Measurements from ENCODE around the gene RBPJ. TPM values are rescaled to one million over a fixed set of nuclear protein-coding genes. Genes with fewer than 3 reads are reported as not detected.
"Not testable (repeated sequence)": the region's sequence is repeated elsewhere in the genome, so short reads cannot be mapped to it uniquely, and the experiment has no call there.

RBPJ gene
- total RNA-seq, 1 experiment from 2014 or later, result 115 TPM

DNA sequence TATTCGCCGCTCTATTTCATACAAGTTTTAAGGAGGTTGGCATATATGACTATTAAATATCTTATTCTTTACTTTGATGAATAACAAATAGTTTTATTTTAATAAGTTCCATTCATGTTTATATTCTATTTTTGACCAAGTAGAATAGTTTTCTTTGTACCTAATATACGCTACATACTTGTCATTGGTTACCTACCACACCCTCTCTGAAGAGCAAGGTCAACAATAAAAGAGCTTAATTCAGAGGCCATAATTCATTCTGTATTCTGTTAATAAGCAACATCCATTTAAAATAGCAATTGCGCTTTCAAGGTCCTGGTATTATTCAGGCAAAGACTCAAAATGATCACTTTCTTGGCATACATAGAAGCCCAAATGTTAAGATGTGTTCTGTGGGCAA, 24.3 kb upstream of the RBPJ start:
- H3K27me3 ChIP-seq, result no peaks in the 10 kb centered on the region
- H3K9me3 ChIP-seq (replicated peaks), result no peaks in the 10 kb centered on the region
- H3K36me3 ChIP-seq, result no peaks in the 10 kb centered on the region
- no peak overlapping the region for H3K4me3 ChIP-seq
- H3K4me1 ChIP-seq, result peaks cover 31% of the 10 kb centered on the region
- DNase-seq, result no peak
- no peak overlapping the region for H3K27ac ChIP-seq

DNA sequence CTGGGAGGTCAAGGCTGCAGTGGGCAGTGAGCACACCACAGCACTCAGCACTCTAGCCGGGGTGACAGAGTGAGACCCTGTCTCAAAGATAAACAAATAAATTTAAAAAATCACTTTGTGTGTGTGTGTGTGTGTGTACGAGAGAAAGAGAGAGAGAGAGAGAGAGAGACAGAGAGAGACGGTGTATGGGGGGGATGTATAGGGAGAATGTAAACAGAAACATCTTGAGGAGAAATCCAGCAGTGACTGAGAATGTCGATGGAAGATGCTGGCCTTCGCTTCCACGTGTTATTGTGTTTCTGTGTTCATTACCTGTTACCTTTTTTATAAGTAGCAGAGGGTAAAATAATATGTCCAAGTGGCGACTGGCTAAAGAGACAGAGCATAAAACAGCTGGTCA, 23.6 kb upstream of the RBPJ start:
- Histone ChIP-seq H3K4me3 (no peak overlapping the region), H3K4me1 (peaks cover 31% of the 10 kb centered on the region), H3K9me3 (replicated peaks) (no peaks in the 10 kb centered on the region), H3K36me3 (no peaks in the 10 kb centered on the region), H3K27ac (peak overlapping the region; percentile 77), H3K27me3 (no peaks in the 10 kb centered on the region)
- peak in 1 of 2 experiments; percentile 34 for DNase-seq

DNA sequence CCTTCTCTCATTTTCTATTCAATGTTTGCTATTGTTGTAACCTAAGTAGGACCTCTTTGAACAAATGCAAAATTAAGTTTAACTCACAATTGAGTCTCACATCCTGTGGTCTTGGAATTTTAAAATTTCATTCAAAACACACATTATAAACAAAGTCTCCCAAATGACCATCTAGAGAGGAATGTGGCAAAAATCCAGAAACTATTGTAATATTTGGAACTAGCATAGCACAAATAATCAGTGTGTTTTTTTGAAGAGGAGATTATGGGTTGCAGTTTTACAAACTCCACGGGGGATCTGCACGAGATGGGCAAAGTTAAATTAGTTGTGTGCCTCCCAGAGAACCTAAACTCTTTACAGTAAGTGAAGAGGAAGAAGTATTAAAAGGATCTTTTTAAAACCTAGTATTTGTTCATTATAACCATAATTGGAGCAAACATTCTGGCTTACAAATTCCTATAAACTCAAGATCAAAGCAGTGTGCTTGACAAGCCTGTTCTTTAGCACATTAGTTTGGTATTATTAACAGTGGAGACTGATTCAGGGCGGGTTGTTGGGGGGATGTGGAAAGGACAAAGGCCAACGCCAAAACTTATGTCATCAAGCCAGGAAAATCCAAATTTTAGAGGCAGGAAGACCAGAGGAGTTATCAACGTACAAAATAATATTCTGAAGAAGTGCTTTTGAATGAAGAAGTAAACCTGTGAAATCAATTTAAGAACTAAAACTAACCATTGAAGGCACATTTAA, 22.4 kb upstream of the RBPJ start:
- Histone ChIP-seq H3K36me3 (no peaks in the 10 kb centered on the region), H3K27me3 (no peaks in the 10 kb centered on the region), H3K4me3 (peak overlapping the region; percentile 7), H3K27ac (peak overlapping the region; percentile 77), H3K4me1 (peaks cover 31% of the 10 kb centered on the region), H3K9me3 (replicated peaks) (no peaks in the 10 kb centered on the region)
- peak; percentile 55 to 87 for DNase-seq

DNA sequence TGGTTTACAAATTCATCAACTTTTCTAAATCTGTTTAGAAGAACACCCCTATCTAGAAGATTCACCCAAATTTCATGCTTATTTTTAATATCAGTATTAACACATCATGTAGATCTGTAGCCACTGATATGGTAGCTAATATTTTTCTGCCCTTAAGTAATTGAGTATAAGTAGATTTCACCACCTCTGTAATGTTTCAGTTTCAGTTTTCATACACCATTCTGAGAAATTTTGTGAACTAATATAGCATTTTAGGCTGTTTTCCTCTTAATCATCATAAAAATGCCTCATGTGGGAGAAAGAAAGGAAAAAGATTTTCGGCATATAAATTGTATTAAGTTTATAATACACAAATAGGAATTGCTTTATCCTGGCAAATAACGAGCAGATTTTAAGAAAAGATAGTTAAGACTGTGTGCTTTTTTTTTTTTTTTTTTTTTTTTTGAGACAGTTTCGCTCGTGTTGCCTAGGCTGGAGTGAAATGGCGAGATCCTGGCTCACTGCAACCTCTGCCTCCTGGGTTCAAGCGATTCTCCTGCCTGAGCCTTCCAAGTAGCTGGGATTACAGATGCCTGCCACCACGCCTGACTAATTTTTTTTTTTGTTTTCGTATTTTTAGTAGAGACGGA, 21.4 kb upstream of the RBPJ start:
- Histone ChIP-seq H3K4me3 (no peak overlapping the region), H3K27ac (peak overlapping the region; percentile 77; the same call in 1 of the 2 replicates), H3K9me3 (replicated peaks) (no peaks in the 10 kb centered on the region), H3K27me3 (no peaks in the 10 kb centered on the region), H3K36me3 (no peaks in the 10 kb centered on the region), H3K4me1 (peaks cover 31% of the 10 kb centered on the region)
- no peak for DNase-seq

DNA sequence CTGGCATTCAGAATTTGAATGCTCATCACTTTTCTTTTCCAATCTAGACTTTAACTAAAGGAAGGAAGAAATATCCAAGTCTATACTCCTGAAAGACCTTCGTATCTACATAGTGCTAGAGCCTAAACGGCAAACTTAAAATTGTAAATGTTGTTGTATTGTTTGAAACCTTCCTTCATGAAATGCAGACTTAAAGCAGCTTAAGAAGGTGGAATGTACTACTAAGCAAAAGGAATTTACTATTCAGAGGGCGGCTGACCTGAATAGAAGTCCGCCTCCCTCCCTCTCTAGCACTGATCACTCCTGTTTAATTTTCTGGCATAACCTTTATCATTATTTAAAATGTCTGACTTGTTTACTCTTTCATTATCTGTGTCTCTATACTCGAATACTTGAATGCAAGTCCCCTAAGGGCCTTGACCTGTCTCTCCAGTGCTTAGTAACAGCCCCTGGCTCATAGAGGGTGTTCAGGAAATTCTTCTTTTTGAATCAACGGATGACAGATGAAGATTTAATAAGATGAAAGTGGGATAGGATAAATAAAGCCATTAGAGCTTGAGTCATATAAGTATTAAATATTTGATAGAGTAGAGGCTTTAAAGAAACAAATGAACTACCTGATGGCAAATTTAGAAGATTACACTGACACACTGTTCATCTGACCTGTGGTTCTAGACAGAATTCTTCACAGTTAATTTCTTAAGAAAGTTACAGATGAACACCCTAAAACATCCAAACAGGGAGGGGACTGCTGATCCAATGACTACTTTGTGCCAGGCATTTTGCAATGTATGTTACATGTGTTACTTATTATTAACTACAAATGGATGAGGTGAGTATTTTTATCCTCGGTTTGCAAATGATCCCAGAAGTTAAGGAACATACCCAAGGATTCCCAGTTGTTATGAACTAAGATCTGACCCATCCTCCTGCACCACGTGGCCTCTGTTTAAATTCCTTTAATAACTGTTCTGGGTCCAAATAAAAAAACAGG, 20.2 kb upstream of the RBPJ start:
- Histone ChIP-seq H3K4me1 (peaks cover 31% of the 10 kb centered on the region), H3K27me3 (no peaks in the 10 kb centered on the region), H3K36me3 (no peaks in the 10 kb centered on the region), H3K4me3 (no peak overlapping the region), H3K9me3 (replicated peaks) (no peaks in the 10 kb centered on the region), H3K27ac (no peak overlapping the region)
- DNase-seq, result no peak

DNA sequence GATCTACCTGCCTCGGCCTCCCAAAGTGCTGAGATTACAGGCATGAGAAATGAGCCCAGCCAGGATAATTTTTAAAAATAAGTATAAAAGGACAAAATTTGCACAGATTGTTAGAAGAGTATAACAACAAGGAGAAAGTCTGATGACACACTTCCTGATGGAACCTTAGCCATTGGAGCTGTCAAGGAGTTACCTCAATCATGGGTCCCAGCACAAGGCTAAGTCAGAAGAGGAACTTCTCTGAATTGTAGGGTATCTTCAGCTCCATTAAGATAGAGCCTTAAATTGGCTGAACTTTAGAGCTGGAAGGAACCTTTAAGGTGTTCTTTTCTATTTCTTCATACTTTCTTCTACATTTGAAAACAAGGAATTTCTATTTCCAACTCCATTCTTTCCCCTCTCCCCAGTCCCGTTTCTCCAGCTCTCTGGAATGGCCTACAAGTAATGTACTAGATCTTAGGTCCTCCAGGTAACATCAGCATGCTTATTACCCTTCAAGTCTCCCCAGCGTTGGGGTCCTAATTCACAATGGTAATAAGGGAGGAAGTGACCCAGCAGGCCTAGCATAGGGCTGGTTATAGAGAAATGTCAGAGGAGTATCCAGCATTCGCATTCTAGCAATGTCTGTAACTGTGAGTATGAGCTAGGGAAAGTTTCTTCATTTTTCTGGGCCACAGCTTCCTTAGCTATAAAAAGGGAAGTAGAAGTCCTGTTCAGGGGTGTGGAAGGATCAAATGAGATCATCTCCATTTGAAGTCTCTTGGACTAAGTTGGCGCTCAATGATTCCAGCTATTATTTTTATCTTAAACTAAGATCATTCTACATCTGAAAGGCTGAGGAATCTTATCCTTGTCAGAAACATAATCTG, 18.5 kb upstream of the RBPJ start:
- H3K27ac ChIP-seq, result no peak overlapping the region

DNA sequence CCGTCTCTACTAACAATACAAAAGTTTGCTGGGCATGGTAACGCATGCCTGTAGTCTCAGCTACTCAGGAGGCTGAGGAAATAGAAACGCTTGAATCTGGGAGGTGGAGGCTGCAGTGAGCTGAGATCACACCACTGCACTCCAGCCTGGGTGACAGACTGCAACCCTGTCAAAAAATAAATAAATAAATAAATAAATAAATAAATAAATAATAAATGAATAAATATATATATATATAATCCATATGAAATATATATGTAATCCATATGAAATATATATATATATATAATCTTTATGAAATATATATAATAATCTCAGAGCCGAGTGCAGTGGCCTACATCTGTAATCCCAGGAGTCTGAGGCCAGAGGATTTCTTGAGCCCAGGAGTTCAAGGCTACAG, 17.8 kb upstream of the RBPJ start:
- H3K4me3 ChIP-seq, result no peak overlapping the region
- no peak for DNase-seq

More for the DNA sequence above, 18.5 kb upstream of the RBPJ start:
- no peaks in the 10 kb centered on the region for H3K9me3 ChIP-seq (replicated peaks)
- peaks cover 19% of the 10 kb centered on the region for H3K4me1 ChIP-seq
- DNase-seq, result no peak
- no peak overlapping the region for H3K4me3 ChIP-seq
- no peaks in the 10 kb centered on the region for H3K27me3 ChIP-seq
- H3K36me3 ChIP-seq, result no peaks in the 10 kb centered on the region

DNA sequence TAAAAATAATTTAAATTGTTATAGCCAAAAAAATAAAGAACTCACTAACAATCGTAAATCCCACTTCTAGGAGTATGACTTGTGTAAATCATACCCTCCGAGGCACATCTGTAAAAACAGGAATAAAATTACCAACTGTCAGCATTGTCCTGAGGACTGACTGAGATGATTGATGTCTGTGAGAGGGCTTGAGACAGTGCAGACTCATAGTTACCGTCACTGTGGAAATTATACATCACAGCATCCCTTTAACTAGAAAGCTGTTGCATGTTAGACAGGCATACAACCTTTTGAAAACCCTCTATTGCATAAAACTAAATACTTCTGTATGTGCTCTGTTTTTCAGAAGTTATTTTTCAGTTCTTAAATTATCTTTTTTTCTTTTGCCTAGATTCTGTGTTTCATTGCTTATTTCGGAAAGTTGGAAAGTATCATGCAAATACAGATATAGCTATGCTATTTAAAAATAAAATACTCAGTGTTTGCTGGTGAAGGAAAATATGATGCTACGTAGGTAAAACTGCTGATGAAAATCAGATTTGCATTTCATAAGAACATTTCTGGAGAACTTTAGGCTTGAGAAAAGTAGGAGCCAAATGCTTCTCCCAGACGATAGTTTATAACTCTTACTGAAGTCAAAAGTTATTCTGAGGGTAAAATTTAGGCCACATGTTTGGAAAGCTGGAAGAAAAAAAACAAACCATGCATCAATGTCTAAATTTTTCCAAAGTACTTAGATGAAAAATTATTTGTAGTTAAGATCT, 13.6 kb upstream of the RBPJ start:
- Histone ChIP-seq H3K27me3 (no peaks in the 10 kb centered on the region), H3K36me3 (no peaks in the 10 kb centered on the region), H3K27ac (no peak overlapping the region), H3K4me1 (no peaks in the 10 kb centered on the region), H3K9me3 (replicated peaks) (no peaks in the 10 kb centered on the region), H3K4me3 (no peak overlapping the region)
- DNase-seq, result no peak

More for the DNA sequence above, 17.8 kb upstream of the RBPJ start:
- no peaks in the 10 kb centered on the region for H3K36me3 ChIP-seq
- peaks cover 13% of the 10 kb centered on the region for H3K4me1 ChIP-seq
- H3K27ac ChIP-seq, result no peak overlapping the region
- no peaks in the 10 kb centered on the region for H3K9me3 ChIP-seq (replicated peaks)
- H3K27me3 ChIP-seq, result no peaks in the 10 kb centered on the region

DNA sequence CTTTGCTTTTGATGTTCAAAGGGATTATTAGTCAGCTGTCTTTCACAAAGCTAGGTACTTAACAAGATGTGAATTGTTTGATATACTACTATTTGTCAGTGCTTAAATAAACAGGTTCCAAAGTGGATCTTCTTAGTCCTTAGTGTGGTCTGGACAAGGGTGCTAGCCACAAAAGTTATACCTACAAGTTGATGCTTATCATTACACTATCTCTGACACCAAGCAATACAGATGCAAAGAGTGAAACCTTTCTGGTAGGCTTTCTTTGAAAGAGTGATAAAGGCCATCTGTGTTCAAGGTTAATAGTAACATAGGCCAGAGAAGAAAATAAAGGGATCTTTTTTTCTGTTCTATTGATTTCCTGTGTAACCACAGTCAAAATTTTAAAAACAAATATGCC, 12.2 kb upstream of the RBPJ start:
- no peak overlapping the region for H3K27ac ChIP-seq
- DNase-seq, result no peak
- H3K27me3 ChIP-seq, result no peaks in the 10 kb centered on the region
- no peaks in the 10 kb centered on the region for H3K4me1 ChIP-seq
- no peaks in the 10 kb centered on the region for H3K36me3 ChIP-seq
- H3K4me3 ChIP-seq, result no peak overlapping the region
- H3K9me3 ChIP-seq (replicated peaks), result no peaks in the 10 kb centered on the region

DNA sequence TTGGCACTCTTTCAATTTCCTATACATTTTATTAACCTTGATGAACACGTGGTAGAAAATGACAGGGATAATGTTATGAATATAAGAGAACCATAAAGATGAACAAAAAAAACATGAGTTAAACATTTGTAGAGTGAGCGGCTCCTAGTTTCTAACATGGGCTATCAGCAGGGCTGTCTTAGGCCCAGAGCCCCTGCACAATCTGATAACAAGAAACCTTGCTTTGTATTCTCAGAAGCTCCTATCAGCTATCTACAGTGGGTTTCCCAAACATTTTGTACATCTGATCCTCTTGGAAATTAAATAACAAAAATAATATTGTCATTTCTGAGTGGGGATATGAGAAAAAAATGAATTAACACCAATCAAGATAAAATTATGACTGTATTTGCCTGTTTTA, 10.6 kb upstream of the RBPJ start:
- H3K9me3 ChIP-seq (replicated peaks), result peaks cover 3% of the 10 kb centered on the region; the same call in 1 of the 2 replicates
- DNase-seq, result no peak

DNA sequence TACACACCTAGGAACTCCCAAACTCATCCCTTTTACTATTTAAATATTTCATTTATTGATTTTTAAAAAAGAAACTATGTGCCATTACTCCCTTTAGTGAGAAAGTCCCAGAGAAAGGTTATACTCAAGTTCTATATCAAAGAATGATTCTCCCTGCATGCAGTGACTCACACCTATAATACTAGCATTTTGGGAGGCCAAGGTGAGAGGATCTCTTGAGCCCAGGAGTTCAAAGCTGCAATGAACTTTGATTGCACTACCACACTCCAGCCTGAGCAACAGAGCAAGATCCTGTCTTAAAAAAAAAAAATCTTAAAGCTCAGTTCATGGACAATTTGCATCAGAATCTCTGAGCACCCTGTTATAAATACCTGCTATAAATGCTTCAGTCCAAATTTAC, 9.2 kb upstream of the RBPJ start:
- no peaks in the 10 kb centered on the region for H3K4me1 ChIP-seq
- no peaks in the 10 kb centered on the region for H3K27me3 ChIP-seq
- H3K36me3 ChIP-seq, result no peaks in the 10 kb centered on the region
- DNase-seq, result no peak
- no peak overlapping the region for H3K27ac ChIP-seq
- peaks cover 10% of the 10 kb centered on the region for H3K9me3 ChIP-seq (replicated peaks)
- H3K4me3 ChIP-seq, result no peak overlapping the region

More for the DNA sequence above, 10.6 kb upstream of the RBPJ start:
- H3K36me3 ChIP-seq, result no peaks in the 10 kb centered on the region
- no peak overlapping the region for H3K4me3 ChIP-seq
- no peaks in the 10 kb centered on the region for H3K27me3 ChIP-seq
- no peaks in the 10 kb centered on the region for H3K4me1 ChIP-seq
- H3K27ac ChIP-seq, result no peak overlapping the region

DNA sequence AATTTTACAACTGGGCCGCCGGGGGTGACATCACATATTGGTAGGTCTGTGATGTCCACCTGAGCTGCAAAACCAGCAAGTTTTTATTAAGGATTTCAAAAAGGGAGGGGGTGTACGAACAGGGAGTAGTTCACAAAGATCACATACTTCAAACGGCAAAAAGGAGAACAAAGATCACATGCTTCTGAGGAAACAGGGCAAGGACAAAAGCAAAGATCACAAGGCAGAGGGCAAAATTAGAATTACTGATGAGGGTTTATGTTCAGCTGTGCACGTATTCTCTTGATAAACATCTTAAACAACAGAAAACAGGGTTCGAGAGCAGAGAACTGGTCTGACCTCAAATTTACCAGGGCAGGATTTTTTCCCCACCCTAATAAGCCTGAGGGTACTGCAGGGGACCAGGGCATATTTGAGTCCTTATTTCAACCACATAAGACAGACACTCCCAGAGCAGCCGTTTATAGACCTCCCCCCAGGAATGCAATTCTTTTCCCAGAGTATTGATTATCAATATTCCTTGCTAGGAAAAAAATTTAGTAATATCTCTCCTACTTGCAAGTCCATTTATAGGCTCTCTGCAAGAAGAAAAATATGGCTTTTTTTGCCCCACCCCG, 5.4 kb upstream of the RBPJ start:
- H3K4me1 ChIP-seq, H3K27me3 ChIP-seq, H3K27ac ChIP-seq, DNase-seq, H3K36me3 ChIP-seq, H3K4me3 ChIP-seq: not testable (repeated sequence)
- H3K9me3 ChIP-seq (replicated peaks), result peaks cover 10% of the 10 kb centered on the region

DNA sequence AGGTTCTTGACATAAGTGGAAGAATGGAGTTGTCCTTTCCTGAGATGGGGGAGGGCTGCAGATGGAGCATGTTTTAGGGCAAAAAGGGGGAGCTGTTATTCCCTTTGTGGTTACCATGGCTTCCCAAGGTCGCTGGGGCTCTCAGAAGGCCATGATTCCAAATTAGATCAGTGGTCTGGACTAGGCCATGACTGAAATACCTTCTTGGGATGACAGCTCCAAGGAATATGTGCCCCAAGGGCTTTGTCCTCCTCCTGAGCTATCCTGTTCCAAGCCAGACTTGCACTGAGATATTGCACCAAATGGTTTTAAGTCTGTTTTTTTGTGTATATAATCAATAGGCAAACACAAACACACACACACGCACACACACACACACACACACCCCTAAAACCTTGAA, 3.0 kb upstream of the RBPJ start:
- DNase-seq, result no peak
- Histone ChIP-seq H3K27me3 (no peaks in the 10 kb centered on the region), H3K9me3 (replicated peaks) (peaks cover 10% of the 10 kb centered on the region), H3K27ac (no peak overlapping the region), H3K4me3 (no peak overlapping the region), H3K4me1 (peaks cover under 1% of the 10 kb centered on the region; the same call in 1 of the 2 replicates), H3K36me3 (no peaks in the 10 kb centered on the region)

All from SJCRH30 (cell line).